Measurements from ENCODE around the gene L2HGDH.
"Not testable (repeated sequence)": the region's sequence is repeated elsewhere in the genome, so short reads cannot be mapped to it uniquely, and the experiment has no call there.

The L2HGDH gene

GRCh38 chr14:50311972-50312733 is at the start of gene L2HGDH, which contains the start of gene DMAC2L:
Gene L2HGDH (minus strand): TSS chr14:50312229. CDS start chr14:50312150, 79 bp downstream.
Gene DMAC2L (plus strand): TSS chr14:50312324. CDS start chr14:50321488, 9,164 bp downstream.
- DNase-seq (ENCODE audit: low spot score) = peak; percentile 90

- DNase-seq (ENCODE audit: low spot score) = no peak
Observed at GRCh38 chr14:50360851-50361250, 48.8 kb upstream of the L2HGDH start.

GRCh38 chr14:50360093-50360492 is 48.1 kb upstream of the L2HGDH start:
- no peak for DNase-seq (ENCODE audit: low spot score)

GRCh38 chr14:50359631-50360030 is 47.6 kb upstream of the L2HGDH start:
- DNase-seq (ENCODE audit: low spot score) = no peak

DNA sequence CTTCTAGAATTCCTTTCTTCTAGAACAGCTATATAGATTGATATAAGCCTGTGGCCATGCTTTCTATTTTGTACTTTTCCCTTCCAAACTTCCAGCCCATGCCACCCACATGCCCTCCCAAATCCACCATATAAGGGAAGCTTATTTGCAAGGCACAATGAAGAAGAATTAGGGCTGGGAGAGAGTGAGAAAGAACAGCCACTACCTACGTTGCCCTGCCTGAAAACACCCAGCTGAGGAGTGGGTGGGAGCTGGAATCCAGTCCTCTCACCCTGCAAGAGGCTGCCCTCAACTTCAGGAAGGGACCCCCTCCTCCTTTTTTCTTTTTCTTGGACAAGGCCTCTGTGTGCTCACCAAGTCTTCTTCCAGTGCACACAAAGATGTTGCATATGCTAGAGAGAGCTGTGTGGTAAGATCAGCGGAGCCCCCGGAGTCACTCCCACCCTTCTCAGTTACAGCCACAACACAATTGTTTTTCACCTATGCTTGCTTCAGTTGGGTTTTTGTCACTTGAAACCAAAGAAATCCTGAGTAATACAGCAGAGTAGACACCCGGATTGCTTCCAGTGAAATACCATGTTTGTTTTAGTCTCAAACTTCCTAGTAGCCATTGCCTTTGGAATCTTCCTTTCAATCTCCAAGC is 45.8 kb upstream of the L2HGDH start:
- no peak for DNase-seq (ENCODE audit: low spot score)

DNA sequence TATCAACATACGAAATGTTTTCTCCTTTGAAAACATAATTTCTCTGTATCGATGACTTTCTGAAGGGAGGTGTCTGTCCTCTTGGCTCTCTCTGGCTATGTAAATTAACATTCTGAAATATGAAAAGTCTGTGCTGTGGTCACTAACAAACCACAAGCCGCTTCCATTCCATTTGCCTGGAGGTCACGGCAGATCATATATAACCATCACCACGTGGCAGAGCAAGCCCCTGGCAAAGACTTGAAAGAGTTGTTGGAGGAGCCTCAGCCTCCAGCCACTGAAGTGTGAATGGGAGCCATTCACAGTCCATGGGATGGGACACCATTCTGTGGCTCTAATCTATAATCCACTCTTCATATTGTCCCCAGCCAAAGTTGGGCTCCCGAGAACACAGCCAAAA is 45.1 kb upstream of the L2HGDH start:
- DNase-seq (ENCODE audit: low spot score) = no peak

GRCh38 chr14:50356283-50356682 is 44.3 kb upstream of the L2HGDH start:
- not testable (repeated sequence) for DNase-seq (ENCODE audit: low spot score)

GRCh38 chr14:50355692-50356091 is 43.7 kb upstream of the L2HGDH start:
- no peak for DNase-seq (ENCODE audit: low spot score)

GRCh38 chr14:50354527-50354926 is 42.5 kb upstream of the L2HGDH start:
- no peak for DNase-seq (ENCODE audit: low spot score)

GRCh38 chr14:50353126-50353525 is 41.1 kb upstream of the L2HGDH start:
- no peak for DNase-seq (ENCODE audit: low spot score)

- DNase-seq (ENCODE audit: low spot score) = no peak
Observed at GRCh38 chr14:50352584-50352983, 40.6 kb upstream of the L2HGDH start.

GRCh38 chr14:50350975-50351374 is 38.9 kb upstream of the L2HGDH start:
- no peak for DNase-seq (ENCODE audit: low spot score)

DNA sequence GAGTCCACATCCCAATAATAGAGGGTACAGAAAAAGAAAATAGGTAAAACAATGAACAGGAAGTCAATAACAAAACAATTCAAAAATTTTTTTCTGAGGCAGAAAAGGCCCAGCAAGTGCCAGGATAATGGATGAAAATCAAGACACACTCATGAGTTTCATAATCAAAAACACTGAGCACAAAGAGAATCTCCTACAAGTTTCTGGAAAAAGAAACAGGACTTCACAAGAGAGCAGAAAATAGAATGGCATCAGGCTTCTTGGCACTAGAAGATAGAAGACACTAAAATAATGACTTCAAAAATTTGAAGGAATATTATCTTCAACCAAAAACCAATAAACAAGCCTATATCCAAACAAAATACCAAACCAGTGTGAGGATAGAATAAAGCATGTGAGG is 36.9 kb upstream of the L2HGDH start:
- DNase-seq (ENCODE audit: low spot score) = no peak

DNA sequence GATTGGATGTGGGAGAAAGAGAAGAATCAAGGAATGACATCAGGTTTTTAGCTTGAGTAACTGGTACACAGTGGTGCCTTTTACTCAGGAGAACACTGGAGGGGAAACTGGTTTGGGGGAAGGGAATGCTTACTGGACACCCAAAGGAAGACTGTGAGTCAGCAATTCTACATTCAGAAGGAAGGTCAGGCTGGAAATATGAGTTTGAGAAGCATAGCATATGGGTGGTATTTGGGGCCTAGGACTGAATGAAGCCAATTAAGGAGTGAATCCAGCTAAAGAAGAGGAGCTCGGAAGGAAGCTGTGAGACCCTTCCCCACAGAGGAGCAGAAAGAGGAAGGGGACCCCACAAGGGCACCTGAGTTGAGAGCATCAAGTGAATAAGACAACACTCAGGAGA is 35.5 kb upstream of the L2HGDH start:
- no peak for DNase-seq (ENCODE audit: low spot score)

DNA sequence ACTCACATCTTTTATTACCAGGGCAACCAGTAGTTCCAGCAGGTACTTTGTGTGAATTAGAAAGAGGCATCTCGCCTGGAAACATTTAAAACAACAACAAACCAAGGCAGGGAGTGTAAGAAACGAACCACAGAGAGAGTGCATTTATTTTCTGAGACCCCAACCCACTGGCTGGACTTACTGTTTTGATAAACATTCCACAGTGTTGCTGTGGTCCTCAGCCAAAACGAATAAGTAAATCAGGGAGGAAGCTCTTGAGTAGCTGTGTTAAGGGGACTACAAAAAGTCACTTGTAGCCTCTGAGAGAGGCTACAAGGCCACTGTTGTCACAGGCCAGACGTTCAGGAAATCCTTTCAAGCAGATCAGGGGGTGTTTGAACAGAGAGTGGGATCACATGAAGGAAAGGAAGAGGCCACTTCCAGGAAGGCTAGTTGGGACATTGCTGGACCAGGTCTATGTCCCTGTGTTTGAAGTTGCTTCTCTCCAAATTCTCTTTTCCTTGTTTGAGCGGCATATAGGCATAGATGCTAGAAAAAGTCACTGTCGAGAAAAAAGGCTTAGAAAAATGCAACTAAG is 33.9 kb upstream of the L2HGDH start:
- no peak for DNase-seq (ENCODE audit: low spot score)

DNA sequence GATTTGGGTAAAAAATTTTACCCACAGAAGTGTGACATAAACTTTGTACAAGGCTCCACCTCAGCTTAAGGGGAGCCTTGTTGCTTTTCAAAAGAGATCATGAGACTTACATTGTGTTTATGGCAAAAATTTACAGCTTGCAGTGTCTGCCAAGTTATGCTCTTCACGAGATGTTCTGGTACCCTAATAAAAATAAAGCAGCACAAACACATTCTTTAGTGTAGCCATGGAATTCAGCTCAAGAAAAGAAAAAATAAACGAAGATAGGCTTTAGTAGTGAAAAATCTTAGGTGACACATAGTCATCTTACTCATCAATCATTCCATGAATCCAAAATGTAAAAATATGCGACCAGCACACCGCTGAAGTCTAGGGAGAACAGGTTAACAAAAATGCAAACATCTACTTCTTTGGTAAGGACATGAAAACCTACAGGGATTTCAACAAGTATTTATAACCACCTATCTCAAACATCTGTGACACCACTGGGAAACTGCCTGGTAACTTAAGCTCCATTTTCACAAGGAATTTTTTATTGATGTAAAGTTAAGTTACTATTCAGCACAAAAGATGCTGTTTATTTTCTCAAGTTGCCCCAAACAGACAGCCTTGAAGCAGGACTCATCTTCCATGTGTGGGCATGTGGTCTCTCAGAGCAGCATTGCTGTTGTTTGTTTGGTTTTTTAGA is 33.0 kb upstream of the L2HGDH start:
- no peak for DNase-seq (ENCODE audit: low spot score)

DNA sequence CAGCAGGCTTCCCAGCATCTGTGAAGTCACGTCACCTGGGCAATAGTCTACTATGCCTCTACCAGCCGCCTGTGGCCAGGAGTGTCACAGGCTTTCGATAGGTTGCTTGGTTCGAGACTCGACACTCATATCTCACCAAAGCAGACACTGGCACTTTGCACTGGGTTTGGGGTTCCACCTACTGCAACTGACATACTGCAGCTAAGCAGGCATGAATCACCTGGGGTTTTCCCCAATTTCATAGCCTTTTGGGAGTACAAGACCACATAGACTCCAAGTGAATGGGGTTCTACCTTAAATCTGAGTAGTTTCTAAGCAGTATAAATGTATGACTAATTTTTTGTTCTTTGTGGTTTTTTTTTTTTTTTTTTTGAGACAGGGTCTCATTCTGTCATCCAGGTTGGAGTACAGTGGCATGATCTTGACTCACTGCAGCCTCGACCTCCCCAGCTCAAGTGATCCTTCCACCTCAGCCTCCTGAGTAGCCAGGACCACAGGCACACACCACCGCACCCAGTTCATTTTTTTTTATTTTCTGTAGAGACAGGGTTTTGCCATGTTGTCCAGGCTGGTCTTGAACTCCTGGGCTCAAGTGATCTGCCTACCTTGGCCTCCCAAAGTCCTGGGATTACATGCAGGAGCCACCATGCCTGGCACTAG is 32.2 kb upstream of the L2HGDH start:
- peak; percentile 70 for DNase-seq (ENCODE audit: low spot score)

DNA sequence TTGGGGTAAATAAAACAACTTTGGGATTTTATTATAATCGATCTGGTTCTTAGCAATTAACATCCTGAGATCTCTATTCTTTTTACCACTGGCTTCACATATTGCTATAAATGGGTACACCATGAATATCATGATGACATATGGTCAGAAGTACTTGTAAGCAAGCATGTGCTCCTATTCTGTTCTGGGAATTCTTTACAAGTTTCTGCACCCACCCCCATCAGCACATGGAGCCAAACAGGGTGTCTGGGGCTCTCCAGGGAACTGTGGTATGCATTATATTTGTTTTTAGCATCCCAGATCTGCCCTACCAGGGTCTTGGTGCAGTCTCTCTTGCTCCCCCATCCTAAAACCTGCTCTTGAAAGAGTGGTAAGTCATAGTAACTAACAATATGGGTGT is 31.4 kb upstream of the L2HGDH start:
- DNase-seq (ENCODE audit: low spot score) = no peak

GRCh38 chr14:50342221-50343078 is 30.4 kb upstream of the L2HGDH start:
- no peak for DNase-seq (ENCODE audit: low spot score)

GRCh38 chr14:50340963-50341362 is 28.9 kb upstream of the L2HGDH start:
- no peak for DNase-seq (ENCODE audit: low spot score)

DNA sequence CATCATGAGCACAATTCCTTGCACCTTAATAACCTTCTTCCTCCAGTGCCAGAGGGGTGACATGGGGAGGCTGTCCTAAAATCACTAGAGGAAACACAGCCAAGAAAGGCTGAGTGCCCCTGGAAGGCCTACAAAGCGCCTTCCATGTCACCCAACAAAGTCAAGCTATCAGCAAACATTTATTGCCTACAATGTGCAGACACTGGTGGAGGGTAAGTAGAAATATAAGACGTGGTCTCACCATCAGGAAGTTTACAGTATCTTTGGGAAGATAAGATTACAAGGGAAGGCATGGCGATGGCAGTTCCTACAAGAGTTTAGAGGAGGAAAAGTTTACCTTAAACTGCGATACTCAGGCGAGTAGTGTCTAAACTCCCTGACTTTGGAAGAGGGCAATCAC is 28.0 kb upstream of the L2HGDH start:
- DNase-seq (ENCODE audit: low spot score) = no peak
